ENCODE results near the gene CTNNB1. TPM values are rescaled to one million over a fixed set of nuclear protein-coding genes. Genes with fewer than 3 reads are reported as not detected.

The CTNNB1 gene
- total and polyA plus RNA-seq, 2 experiments from 2014 or later: 89.4 to 566 TPM

DNA sequence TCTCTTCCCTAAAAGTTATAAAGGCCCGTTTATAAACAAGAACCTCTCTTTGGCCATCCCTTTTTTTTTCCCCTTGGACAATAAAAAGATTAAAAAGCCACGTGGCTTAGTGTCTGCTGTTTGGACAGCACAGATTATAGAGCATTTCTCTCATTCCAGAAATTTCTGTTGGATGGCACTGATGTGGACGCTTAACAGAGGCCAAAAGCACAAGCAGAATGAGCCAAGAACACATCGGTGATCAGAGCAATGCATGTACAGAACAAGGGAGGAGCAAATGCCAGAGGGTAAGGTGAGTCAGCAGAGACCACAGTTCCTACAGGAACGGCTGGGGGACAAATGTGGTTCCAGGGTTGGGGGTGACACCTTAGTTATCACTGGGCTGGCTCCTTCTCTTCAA, 30.3 kb upstream of the CTNNB1 start:
- Mint-ChIP-seq H3K27me3 (ENCODE audit: insufficient read depth, low read depth, poor library complexity) (peaks cover 5% of the 10 kb centered on the region), H3K9me3 (no peaks in the 10 kb centered on the region), H3K4me1 (peaks cover 21% of the 10 kb centered on the region), H3K36me3 (ENCODE audit: low read depth) (no peaks in the 10 kb centered on the region), H3K27ac (no peak overlapping the region), H3K4me3 (no peak overlapping the region)
- DNase-seq (ENCODE audit: low spot score) (no peak), ATAC-seq (no peak)
- Histone ChIP-seq H4K20me1 (replicated peaks; ENCODE audit: insufficient read depth) (no peaks in the 10 kb centered on the region), H3K4me1 (ENCODE audit: insufficient read depth) (peaks cover 6% of the 10 kb centered on the region; the same call in 1 of the 2 replicates), H3F3A (replicated peaks; ENCODE audit: low read depth) (no peaks in the 10 kb centered on the region), H3K27me3 (ENCODE audit: insufficient read depth) (no peaks in the 10 kb centered on the region), H3K4me2 (no peak overlapping the region), H3K4me3 (no peak overlapping the region), H2AFZ (no peak overlapping the region), H3K36me3 (ENCODE audit: insufficient read depth) (no peaks in the 10 kb centered on the region), H3K79me2 (replicated peaks; ENCODE audit: insufficient read depth) (no peaks in the 10 kb centered on the region), H3K27ac (ENCODE audit: low read depth) (no peak overlapping the region), H3K9me2 (ENCODE audit: insufficient read depth) (peaks cover 24% of the 10 kb centered on the region)
- TF ChIP-seq, protein P1, sequence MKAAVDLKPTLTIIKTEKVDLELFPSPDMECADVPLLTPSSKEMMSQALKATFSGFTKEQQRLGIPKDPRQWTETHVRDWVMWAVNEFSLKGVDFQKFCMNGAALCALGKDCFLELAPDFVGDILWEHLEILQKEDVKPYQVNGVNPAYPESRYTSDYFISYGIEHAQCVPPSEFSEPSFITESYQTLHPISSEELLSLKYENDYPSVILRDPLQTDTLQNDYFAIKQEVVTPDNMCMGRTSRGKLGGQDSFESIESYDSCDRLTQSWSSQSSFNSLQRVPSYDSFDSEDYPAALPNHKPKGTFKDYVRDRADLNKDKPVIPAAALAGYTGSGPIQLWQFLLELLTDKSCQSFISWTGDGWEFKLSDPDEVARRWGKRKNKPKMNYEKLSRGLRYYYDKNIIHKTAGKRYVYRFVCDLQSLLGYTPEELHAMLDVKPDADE (IDR thresholded peaks at IDR 0.05): no peak
- TF ChIP-seq CREB1 (CRISPR knock-in tag; IDR thresholded peaks at IDR 0.05; ENCODE audit: low read depth) (no peak), POLR2AphosphoS5 (IDR thresholded peaks at IDR 0.05; ENCODE audit: low read depth) (no peak), EZH2 (IDR thresholded peaks at IDR 0.05; ENCODE audit: low read depth, unreplicated experiment) (no peak), EZH2phosphoT487 (IDR thresholded peaks at IDR 0.05; ENCODE audit: unreplicated experiment) (no peak), NANOG (IDR thresholded peaks at IDR 0.05; ENCODE audit: borderline replicate concordance) (no peak), ZNF331 (CRISPR knock-in tag; IDR thresholded peaks at IDR 0.05; ENCODE audit: low read depth) (no peak), JUNB (IDR thresholded peaks at IDR 0.05; ENCODE audit: unreplicated experiment) (no peak), STAT1 (IDR thresholded peaks at IDR 0.05; ENCODE audit: unreplicated experiment) (no peak), ZNF114 (CRISPR knock-in tag; IDR thresholded peaks at IDR 0.05) (no peak)
- TF ChIP-seq, protein P2, sequence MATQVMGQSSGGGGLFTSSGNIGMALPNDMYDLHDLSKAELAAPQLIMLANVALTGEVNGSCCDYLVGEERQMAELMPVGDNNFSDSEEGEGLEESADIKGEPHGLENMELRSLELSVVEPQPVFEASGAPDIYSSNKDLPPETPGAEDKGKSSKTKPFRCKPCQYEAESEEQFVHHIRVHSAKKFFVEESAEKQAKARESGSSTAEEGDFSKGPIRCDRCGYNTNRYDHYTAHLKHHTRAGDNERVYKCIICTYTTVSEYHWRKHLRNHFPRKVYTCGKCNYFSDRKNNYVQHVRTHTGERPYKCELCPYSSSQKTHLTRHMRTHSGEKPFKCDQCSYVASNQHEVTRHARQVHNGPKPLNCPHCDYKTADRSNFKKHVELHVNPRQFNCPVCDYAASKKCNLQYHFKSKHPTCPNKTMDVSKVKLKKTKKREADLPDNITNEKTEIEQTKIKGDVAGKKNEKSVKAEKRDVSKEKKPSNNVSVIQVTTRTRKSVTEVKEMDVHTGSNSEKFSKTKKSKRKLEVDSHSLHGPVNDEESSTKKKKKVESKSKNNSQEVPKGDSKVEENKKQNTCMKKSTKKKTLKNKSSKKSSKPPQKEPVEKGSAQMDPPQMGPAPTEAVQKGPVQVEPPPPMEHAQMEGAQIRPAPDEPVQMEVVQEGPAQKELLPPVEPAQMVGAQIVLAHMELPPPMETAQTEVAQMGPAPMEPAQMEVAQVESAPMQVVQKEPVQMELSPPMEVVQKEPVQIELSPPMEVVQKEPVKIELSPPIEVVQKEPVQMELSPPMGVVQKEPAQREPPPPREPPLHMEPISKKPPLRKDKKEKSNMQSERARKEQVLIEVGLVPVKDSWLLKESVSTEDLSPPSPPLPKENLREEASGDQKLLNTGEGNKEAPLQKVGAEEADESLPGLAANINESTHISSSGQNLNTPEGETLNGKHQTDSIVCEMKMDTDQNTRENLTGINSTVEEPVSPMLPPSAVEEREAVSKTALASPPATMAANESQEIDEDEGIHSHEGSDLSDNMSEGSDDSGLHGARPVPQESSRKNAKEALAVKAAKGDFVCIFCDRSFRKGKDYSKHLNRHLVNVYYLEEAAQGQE (IDR thresholded peaks at IDR 0.05; ENCODE audit: unreplicated experiment): no peak
- TF ChIP-seq, protein P3, sequence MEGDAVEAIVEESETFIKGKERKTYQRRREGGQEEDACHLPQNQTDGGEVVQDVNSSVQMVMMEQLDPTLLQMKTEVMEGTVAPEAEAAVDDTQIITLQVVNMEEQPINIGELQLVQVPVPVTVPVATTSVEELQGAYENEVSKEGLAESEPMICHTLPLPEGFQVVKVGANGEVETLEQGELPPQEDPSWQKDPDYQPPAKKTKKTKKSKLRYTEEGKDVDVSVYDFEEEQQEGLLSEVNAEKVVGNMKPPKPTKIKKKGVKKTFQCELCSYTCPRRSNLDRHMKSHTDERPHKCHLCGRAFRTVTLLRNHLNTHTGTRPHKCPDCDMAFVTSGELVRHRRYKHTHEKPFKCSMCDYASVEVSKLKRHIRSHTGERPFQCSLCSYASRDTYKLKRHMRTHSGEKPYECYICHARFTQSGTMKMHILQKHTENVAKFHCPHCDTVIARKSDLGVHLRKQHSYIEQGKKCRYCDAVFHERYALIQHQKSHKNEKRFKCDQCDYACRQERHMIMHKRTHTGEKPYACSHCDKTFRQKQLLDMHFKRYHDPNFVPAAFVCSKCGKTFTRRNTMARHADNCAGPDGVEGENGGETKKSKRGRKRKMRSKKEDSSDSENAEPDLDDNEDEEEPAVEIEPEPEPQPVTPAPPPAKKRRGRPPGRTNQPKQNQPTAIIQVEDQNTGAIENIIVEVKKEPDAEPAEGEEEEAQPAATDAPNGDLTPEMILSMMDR (conservative IDR thresholded peaks at IDR 0.05; ENCODE audit: low read depth in 2 of 2): no peak
- TF ChIP-seq, protein P4, sequence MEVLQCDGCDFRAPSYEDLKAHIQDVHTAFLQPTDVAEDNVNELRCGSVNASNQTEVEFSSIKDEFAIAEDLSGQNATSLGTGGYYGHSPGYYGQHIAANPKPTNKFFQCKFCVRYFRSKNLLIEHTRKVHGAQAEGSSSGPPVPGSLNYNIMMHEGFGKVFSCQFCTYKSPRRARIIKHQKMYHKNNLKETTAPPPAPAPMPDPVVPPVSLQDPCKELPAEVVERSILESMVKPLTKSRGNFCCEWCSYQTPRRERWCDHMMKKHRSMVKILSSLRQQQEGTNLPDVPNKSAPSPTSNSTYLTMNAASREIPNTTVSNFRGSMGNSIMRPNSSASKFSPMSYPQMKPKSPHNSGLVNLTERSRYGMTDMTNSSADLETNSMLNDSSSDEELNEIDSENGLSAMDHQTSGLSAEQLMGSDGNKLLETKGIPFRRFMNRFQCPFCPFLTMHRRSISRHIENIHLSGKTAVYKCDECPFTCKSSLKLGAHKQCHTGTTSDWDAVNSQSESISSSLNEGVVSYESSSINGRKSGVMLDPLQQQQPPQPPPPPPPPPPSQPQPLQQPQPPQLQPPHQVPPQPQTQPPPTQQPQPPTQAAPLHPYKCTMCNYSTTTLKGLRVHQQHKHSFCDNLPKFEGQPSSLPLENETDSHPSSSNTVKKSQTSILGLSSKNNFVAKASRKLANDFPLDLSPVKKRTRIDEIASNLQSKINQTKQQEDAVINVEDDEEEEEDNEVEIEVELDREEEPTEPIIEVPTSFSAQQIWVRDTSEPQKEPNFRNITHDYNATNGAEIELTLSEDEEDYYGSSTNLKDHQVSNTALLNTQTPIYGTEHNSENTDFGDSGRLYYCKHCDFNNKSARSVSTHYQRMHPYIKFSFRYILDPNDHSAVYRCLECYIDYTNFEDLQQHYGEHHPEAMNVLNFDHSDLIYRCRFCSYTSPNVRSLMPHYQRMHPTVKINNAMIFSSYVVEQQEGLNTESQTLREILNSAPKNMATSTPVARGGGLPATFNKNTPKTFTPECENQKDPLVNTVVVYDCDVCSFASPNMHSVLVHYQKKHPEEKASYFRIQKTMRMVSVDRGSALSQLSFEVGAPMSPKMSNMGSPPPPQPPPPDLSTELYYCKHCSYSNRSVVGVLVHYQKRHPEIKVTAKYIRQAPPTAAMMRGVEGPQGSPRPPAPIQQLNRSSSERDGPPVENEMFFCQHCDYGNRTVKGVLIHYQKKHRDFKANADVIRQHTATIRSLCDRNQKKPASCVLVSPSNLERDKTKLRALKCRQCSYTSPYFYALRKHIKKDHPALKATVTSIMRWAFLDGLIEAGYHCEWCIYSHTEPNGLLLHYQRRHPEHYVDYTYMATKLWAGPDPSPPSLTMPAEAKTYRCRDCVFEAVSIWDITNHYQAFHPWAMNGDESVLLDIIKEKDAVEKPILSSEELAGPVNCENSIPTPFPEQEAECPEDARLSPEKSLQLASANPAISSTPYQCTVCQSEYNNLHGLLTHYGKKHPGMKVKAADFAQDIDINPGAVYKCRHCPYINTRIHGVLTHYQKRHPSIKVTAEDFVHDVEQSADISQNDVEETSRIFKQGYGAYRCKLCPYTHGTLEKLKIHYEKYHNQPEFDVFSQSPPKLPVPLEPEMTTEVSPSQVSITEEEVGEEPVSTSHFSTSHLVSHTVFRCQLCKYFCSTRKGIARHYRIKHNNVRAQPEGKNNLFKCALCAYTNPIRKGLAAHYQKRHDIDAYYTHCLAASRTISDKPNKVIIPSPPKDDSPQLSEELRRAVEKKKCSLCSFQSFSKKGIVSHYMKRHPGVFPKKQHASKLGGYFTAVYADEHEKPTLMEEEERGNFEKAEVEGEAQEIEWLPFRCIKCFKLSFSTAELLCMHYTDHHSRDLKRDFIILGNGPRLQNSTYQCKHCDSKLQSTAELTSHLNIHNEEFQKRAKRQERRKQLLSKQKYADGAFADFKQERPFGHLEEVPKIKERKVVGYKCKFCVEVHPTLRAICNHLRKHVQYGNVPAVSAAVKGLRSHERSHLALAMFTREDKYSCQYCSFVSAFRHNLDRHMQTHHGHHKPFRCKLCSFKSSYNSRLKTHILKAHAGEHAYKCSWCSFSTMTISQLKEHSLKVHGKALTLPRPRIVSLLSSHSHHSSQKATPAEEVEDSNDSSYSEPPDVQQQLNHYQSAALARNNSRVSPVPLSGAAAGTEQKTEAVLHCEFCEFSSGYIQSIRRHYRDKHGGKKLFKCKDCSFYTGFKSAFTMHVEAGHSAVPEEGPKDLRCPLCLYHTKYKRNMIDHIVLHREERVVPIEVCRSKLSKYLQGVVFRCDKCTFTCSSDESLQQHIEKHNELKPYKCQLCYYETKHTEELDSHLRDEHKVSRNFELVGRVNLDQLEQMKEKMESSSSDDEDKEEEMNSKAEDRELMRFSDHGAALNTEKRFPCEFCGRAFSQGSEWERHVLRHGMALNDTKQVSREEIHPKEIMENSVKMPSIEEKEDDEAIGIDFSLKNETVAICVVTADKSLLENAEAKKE (CRISPR knock-in tag; IDR thresholded peaks at IDR 0.05): no peak
